OCI-LY3 (cell line): ENCODE measurements around the gene F2.

Experiments used
- EZH2phosphoT487 ChIP-seq: fragments of 200-600 bp; shearing (Covaris generic); IDR thresholded peaks from 2 replicates; pipeline ENCODE4 v1.6.1; 2018; ENCODE audit warnings: antibody characterized with exemption, mixed run types, low read depth
- TF ChIP-seq, protein P1 (sequence below): fragments of 200-600, 300-600 bp; sonication (generic); IDR thresholded peaks from 2 replicates; pipeline ENCODE4 v1.5.1; 2014; ENCODE audit warnings: antibody characterized with exemption, low read length, low read depth

DNA sequence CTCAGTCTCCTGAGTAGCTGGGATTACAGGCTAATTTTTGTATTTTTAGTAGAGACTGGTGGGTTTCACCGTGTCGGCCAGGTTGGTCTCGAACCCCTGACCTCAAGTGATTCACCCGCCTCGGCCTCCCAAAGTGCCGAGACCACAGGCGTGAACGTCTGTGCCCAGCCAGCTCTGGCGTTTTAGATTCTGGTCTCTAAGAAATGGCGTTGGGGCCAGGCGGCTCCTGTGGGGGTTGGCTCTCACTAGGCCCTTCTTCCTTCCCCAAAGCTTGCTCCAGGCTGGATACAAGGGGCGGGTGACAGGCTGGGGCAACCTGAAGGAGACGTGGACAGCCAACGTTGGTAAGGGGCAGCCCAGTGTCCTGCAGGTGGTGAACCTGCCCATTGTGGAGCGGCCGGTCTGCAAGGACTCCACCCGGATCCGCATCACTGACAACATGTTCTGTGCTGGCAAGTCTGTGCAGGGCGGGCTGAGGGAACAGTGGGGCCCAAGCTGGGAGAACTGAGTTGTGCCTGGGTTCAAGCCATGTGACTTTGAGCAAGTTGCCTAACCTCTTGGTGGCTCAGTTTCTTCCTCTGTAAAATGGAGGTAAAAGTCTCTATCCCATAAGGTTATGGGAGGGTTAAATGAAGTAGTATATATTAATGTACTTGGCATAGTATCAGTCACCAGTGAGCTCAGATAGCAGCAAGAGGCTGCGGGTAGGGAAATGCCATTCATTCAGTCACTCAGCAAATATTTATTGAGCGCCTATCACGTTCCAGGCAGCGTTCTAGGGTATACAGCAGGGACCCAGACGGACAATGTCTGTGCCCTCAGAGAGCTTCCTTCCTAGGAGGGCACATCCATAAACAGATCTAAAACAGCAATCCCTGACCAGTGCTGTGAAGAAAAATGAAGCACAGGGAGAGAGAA, 10.4 kb downstream of the F2 start:
- TF ChIP-seq, protein P1, sequence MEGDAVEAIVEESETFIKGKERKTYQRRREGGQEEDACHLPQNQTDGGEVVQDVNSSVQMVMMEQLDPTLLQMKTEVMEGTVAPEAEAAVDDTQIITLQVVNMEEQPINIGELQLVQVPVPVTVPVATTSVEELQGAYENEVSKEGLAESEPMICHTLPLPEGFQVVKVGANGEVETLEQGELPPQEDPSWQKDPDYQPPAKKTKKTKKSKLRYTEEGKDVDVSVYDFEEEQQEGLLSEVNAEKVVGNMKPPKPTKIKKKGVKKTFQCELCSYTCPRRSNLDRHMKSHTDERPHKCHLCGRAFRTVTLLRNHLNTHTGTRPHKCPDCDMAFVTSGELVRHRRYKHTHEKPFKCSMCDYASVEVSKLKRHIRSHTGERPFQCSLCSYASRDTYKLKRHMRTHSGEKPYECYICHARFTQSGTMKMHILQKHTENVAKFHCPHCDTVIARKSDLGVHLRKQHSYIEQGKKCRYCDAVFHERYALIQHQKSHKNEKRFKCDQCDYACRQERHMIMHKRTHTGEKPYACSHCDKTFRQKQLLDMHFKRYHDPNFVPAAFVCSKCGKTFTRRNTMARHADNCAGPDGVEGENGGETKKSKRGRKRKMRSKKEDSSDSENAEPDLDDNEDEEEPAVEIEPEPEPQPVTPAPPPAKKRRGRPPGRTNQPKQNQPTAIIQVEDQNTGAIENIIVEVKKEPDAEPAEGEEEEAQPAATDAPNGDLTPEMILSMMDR = no peak
- TF ChIP-seq EZH2phosphoT487 = no peak
